Right lobe of liver (tissue), 4 donors: ENCODE results near the gene PCNX1.

Experiments
- CTCF ChIP-seq, 4 donors: fragments of 200-600 bp in 3 of 4; fragments of 450-650 bp in 1 of 4; IDR thresholded peaks; one replicate each; pipeline versions ENCODE4 v1.5.1 to v1.8.0; 2016 to 2022; ENCODE audit warnings: antibody characterized with exemption in 4 of 4, mild to moderate bottlenecking in 2 of 4
- POLR2A ChIP-seq: fragments of 450-650 bp; IDR thresholded peaks from one replicate; pipeline ENCODE4 v1.6.1; 2017; ENCODE audit warnings: antibody characterized with exemption, mild to moderate bottlenecking
- donor health status: DM: no; HTN: no; CAD: no.
- donor health status: DM: no; HTN: no; CAD: no.
- donor health status: DM: no; HTN: yes; CAD: no.

DNA sequence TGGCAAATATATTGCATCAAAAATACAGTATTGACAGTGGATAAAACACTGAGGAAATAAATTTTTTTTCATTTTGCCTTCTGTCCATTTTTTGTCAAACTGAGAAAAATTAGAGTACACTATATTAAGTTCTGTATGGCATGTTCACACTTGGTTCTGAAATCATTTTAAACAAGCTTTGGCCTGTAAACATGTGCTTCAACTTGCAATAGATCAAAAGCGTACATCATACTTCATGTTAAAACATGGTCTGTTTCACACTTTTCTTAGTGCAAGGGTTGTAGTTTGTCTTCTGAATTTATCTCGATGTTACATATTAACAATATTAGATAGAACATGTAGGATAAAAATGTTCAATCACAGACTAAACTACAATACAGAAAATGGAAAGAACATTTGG is 208.0 kb downstream of the PCNX1 start:
- no peak for TF ChIP-seq CTCF (IDR thresholded peaks at IDR 0.05)
- no peak for TF ChIP-seq POLR2A
